ENCODE results near the gene CLIC6. TPM values are rescaled to one million over a fixed set of nuclear protein-coding genes. Genes with fewer than 3 reads are reported as not detected.

The CLIC6 gene
- total RNA-seq, 1 donor, result under 0.01 TPM

- TF ChIP-seq CTCF (IDR thresholded peaks at IDR 0.05; ENCODE audit: extremely low read depth, low read depth, low read length), result no peak
- Histone ChIP-seq H3K79me2 (ENCODE audit: insufficient read depth, low read length) (no peaks in the 10 kb centered on the region), H3K9me3 (ENCODE audit: low read depth, low read length) (no peaks in the 10 kb centered on the region), H3K36me3 (ENCODE audit: insufficient read depth, low read length) (no peaks in the 10 kb centered on the region), H3K27ac (ENCODE audit: low read depth, low read length) (no peak overlapping the region), H3K4me1 (ENCODE audit: insufficient read depth, low read length) (peaks cover 4% of the 10 kb centered on the region), H2AFZ (ENCODE audit: low read length) (peak overlapping the region; percentile 78), H4K20me1 (ENCODE audit: insufficient read depth, low read length) (no peaks in the 10 kb centered on the region), H3K4me2 (ENCODE audit: insufficient read depth, low read length) (peak overlapping the region; percentile 74), H3K4me3 (ENCODE audit: insufficient read depth, low read length) (peak overlapping the region; percentile 60), H3K27me3 (ENCODE audit: insufficient read depth, low read length) (peaks cover 85% of the 10 kb centered on the region)
- DNase-seq (ENCODE audit: insufficient read length, low spot score, missing footprints), result no peak
Observed at GRCh38 chr21:34670220-34670961, 1.6 kb downstream of the CLIC6 start.

GRCh38 chr21:34670962-34671348, 2.2 kb downstream of the CLIC6 start:
- H3K36me3 ChIP-seq (ENCODE audit: insufficient read depth, low read length), result no peaks in the 10 kb centered on the region
- no peaks in the 10 kb centered on the region for H4K20me1 ChIP-seq (ENCODE audit: insufficient read depth, low read length)
- H3K27me3 ChIP-seq (ENCODE audit: insufficient read depth, low read length), result peaks cover 85% of the 10 kb centered on the region
- no peak for TF ChIP-seq CTCF (IDR thresholded peaks at IDR 0.05; ENCODE audit: extremely low read depth, low read depth, low read length)
- H3K4me3 ChIP-seq (ENCODE audit: insufficient read depth, low read length), result peak overlapping the region; percentile 60
- no peaks in the 10 kb centered on the region for H3K79me2 ChIP-seq (ENCODE audit: insufficient read depth, low read length)
- H3K27ac ChIP-seq (ENCODE audit: low read depth, low read length), result no peak overlapping the region
- peaks cover 4% of the 10 kb centered on the region for H3K4me1 ChIP-seq (ENCODE audit: insufficient read depth, low read length)
- H3K4me2 ChIP-seq (ENCODE audit: insufficient read depth, low read length), result peak overlapping the region; percentile 74
- H3K9me3 ChIP-seq (ENCODE audit: low read depth, low read length), result no peaks in the 10 kb centered on the region
- no peak overlapping the region for H2AFZ ChIP-seq (ENCODE audit: low read length)
- DNase-seq (ENCODE audit: insufficient read length, low spot score, missing footprints), result no peak

- H3K27ac ChIP-seq (ENCODE audit: low read depth, low read length), result no peak overlapping the region
- no peak for DNase-seq (ENCODE audit: insufficient read length, low spot score, missing footprints)
- no peak for TF ChIP-seq CTCF (IDR thresholded peaks at IDR 0.05; ENCODE audit: extremely low read depth, low read depth, low read length)
- no peak overlapping the region for H3K4me2 ChIP-seq (ENCODE audit: insufficient read depth, low read length)
- no peaks in the 10 kb centered on the region for H3K9me3 ChIP-seq (ENCODE audit: low read depth, low read length)
- H3K4me3 ChIP-seq (ENCODE audit: insufficient read depth, low read length), result no peak overlapping the region
- no peak overlapping the region for H2AFZ ChIP-seq (ENCODE audit: low read length)
- no peaks in the 10 kb centered on the region for H3K36me3 ChIP-seq (ENCODE audit: insufficient read depth, low read length)
- no peaks in the 10 kb centered on the region for H3K79me2 ChIP-seq (ENCODE audit: insufficient read depth, low read length)
- H3K27me3 ChIP-seq (ENCODE audit: insufficient read depth, low read length), result peaks cover 86% of the 10 kb centered on the region
- no peaks in the 10 kb centered on the region for H4K20me1 ChIP-seq (ENCODE audit: insufficient read depth, low read length)
- H3K4me1 ChIP-seq (ENCODE audit: insufficient read depth, low read length), result peaks cover 4% of the 10 kb centered on the region
Observed at GRCh38 chr21:34671462-34671861, 2.7 kb downstream of the CLIC6 start.

GRCh38 chr21:34671891-34672290, 3.1 kb downstream of the CLIC6 start:
- Histone ChIP-seq H3K27me3 (ENCODE audit: insufficient read depth, low read length) (peaks cover 84% of the 10 kb centered on the region), H3K9me3 (ENCODE audit: low read depth, low read length) (no peaks in the 10 kb centered on the region), H2AFZ (ENCODE audit: low read length) (no peak overlapping the region), H3K36me3 (ENCODE audit: insufficient read depth, low read length) (no peaks in the 10 kb centered on the region), H3K4me2 (ENCODE audit: insufficient read depth, low read length) (no peak overlapping the region), H3K4me1 (ENCODE audit: insufficient read depth, low read length) (peaks cover 4% of the 10 kb centered on the region), H3K79me2 (ENCODE audit: insufficient read depth, low read length) (no peaks in the 10 kb centered on the region), H3K4me3 (ENCODE audit: insufficient read depth, low read length) (no peak overlapping the region), H4K20me1 (ENCODE audit: insufficient read depth, low read length) (no peaks in the 10 kb centered on the region), H3K27ac (ENCODE audit: low read depth, low read length) (no peak overlapping the region)
- TF ChIP-seq CTCF (IDR thresholded peaks at IDR 0.05; ENCODE audit: extremely low read depth, low read depth, low read length), result no peak
- DNase-seq (ENCODE audit: insufficient read length, low spot score, missing footprints), result no peak

Data from osteoblast (primary cell).